SK-N-SH (cell line): ENCODE data around the gene PAEP. TPM values are rescaled to one million over a fixed set of nuclear protein-coding genes. Genes with fewer than 3 reads are reported as not detected.

Experiments
- CTCF ChIA-PET: fragments of 300-600, 350-600 bp; formaldehyde crosslinking; extraction: SDS; loops from one replicate; lab custom pipeline; 2021; lab: Yijun Ruan, JAX
- POLR2A ChIA-PET: fragments of 350-600 bp; sonication (Branson Sonifier 250); formaldehyde crosslinking; extraction: SDS; loops from one replicate; lab custom pipeline; 2020; ENCODE audit warnings: antibody characterized with exemption, inconsistent platforms; lab: Yijun Ruan, JAX
- DNase-seq: peaks from one replicate; pipeline ENCODE4 v3.0.0; 2012
- H2AFZ ChIP-seq: fragments of 200-600 bp; sonication (generic); 2 replicates; pipeline ENCODE4 v1.8.1; 2016; ENCODE audit warnings: antibody characterized with exemption, mild to moderate bottlenecking, low read depth
- H3F3A ChIP-seq: fragments of 200-600 bp; sonication (generic); replicated peaks from 2 replicates; pipeline ENCODE3; 2016; ENCODE audit warnings: antibody characterized with exemption, mild to moderate bottlenecking; ENCODE audit not compliant: insufficient read depth
- H3K27ac ChIP-seq, 2 experiments: fragments of 200-500 bp in 1 of 2; fragments of 200-600 bp in 1 of 2; sonication (Bioruptor generic) in 1 of 2; sonication (generic), shearing (Covaris generic) in 1 of 2; 2 replicates each; pipeline versions ENCODE4 v1.5.1 to v1.6.1; 2014 to 2016; ENCODE audit warnings: low read depth in 2 of 2, inconsistent platforms in 1 of 2, low read length in 1 of 2, mild to moderate bottlenecking in 1 of 2, mixed read lengths in 1 of 2
- H3K27me3 ChIP-seq: fragments of 200-600 bp; sonication (generic), shearing (Covaris generic); 2 replicates; pipeline ENCODE4 v1.6.1; 2016; ENCODE audit warnings: mixed run types; ENCODE audit not compliant: insufficient read depth
- H3K36me3 ChIP-seq, 2 experiments: fragments of 200-500 bp in 1 of 2; fragments of 200-600 bp in 1 of 2; sonication (Bioruptor generic) in 1 of 2; sonication (generic) in 1 of 2; replicated peaks in 1 of 2; 2 replicates each; pipeline versions ENCODE3 to v1.5.1; 2014 to 2016; ENCODE audit warnings: low read length in 1 of 2, mild to moderate bottlenecking in 1 of 2; ENCODE audit not compliant: insufficient read depth in 2 of 2, control insufficient read depth in 1 of 2
- H3K4me1 ChIP-seq, 2 experiments: fragments of 200-500 bp in 1 of 2; fragments of 200-600 bp in 1 of 2; sonication (Bioruptor generic) in 1 of 2; sonication (generic), shearing (Covaris generic) in 1 of 2; 2 replicates each; pipeline versions ENCODE4 v1.5.1 to v1.6.1; 2014 to 2016; ENCODE audit warnings: low read depth in 1 of 2, low read length in 1 of 2, mixed run types in 1 of 2; ENCODE audit not compliant: insufficient read depth in 2 of 2, control insufficient read depth in 1 of 2
- H3K4me2 ChIP-seq: fragments of 200-600 bp; sonication (generic), shearing (Covaris generic); 2 replicates; pipeline ENCODE4 v1.6.1; 2017; ENCODE audit warnings: mixed run types
- H3K4me3 ChIP-seq, 2 experiments: fragments of 200-500 bp in 1 of 2; fragments of 200-600 bp in 1 of 2; sonication (Bioruptor generic) in 1 of 2; sonication (generic), shearing (Covaris generic) in 1 of 2; 2 replicates each; pipeline versions ENCODE4 v1.5.1 to v1.8.1; 2014 to 2016; ENCODE audit warnings: low read depth in 2 of 2, inconsistent platforms in 1 of 2, low read length in 1 of 2, mild to moderate bottlenecking in 1 of 2, mixed read lengths in 1 of 2, moderate library complexity in 1 of 2
- H3K79me2 ChIP-seq: fragments of 200-600 bp; sonication (generic); 2 replicates; pipeline ENCODE4 v1.8.1; 2017; ENCODE audit warnings: mild to moderate bottlenecking; ENCODE audit not compliant: insufficient read depth
- H3K9ac ChIP-seq: fragments of 200-600 bp; sonication (generic); 2 replicates; pipeline ENCODE4 v1.6.1; 2017; ENCODE audit warnings: mixed run types
- H3K9me2 ChIP-seq: fragments of 200-600 bp; sonication (generic); 2 replicates; pipeline ENCODE4 v1.6.1; 2017; ENCODE audit warnings: mixed run types
- H3K9me3 ChIP-seq: fragments of 200-600 bp; sonication (generic); 2 replicates; pipeline ENCODE4 v1.6.1; 2017; ENCODE audit warnings: mixed run types, mild to moderate bottlenecking, moderate library complexity
- H4K20me1 ChIP-seq: fragments of 200-600 bp; sonication (generic); 2 replicates; pipeline ENCODE4 v1.6.1; 2017; ENCODE audit warnings: mild to moderate bottlenecking, mixed run types; ENCODE audit not compliant: insufficient read depth
- EP300 ChIP-seq, 2 experiments: IDR thresholded peaks; 2 replicates each; pipeline versions ENCODE4 v1.4.0 to v1.6.1; 2012; ENCODE audit warnings: borderline replicate concordance in 1 of 2, low read depth in 1 of 2, low read length in 1 of 2
- GABPA ChIP-seq: IDR thresholded peaks from 2 replicates; pipeline ENCODE4 v1.4.0; 2012; ENCODE audit warnings: low read depth, mild to moderate bottlenecking
- RAD21 ChIP-seq: IDR thresholded peaks from 2 replicates; pipeline ENCODE4 v1.6.1; 2012; ENCODE audit warnings: mild to moderate bottlenecking, low read length
- SMC3 ChIP-seq: IDR thresholded peaks from 2 replicates; pipeline ENCODE4 v1.6.1; 2012; ENCODE audit warnings: low read depth, low read length, improper control_type of control experiment
- TEAD4 ChIP-seq: IDR thresholded peaks from 2 replicates; pipeline ENCODE4 v1.4.0; 2012; ENCODE audit warnings: mild to moderate bottlenecking, borderline replicate concordance; ENCODE audit not compliant: insufficient read depth
- WGBS: methylation state at CpG from one replicate; pipeline ENCODE4 v1.1.6; 2017; ENCODE audit warnings: low lambda C conversion rate; 5-methylcytosine and 5-hydroxymethylcytosine counted together
- polyA plus RNA-seq, 3 experiments: library from polyadenylated mRNA; depleted of rRNA; stranded (reverse); fragments of >200 nt; gene quantifications; 2 replicates each; pipeline ENCODE4 v1.2.3, GENCODE V29; 2012
- TF ChIP-seq, protein P1 (sequence below): IDR thresholded peaks from 2 replicates; pipeline ENCODE4; 2012
- TF ChIP-seq, protein P2 (sequence below): fragments of 150-350 bp; IDR thresholded peaks from 2 replicates; pipeline ENCODE4 v1.6.1; 2017; ENCODE audit warnings: antibody characterized with exemption, low read length, low read depth, borderline replicate concordance
- TF ChIP-seq, protein P3 (sequence below): fragments of 150-350 bp; IDR thresholded peaks from 2 replicates; pipeline ENCODE4 v1.6.1; 2016; ENCODE audit warnings: mild to moderate bottlenecking, low read depth, low read length

Gene PAEP
- polyA plus RNA-seq, 1 of the 3 experiments (the other 2 are of a cell fraction), result 0.08 TPM

DNA sequence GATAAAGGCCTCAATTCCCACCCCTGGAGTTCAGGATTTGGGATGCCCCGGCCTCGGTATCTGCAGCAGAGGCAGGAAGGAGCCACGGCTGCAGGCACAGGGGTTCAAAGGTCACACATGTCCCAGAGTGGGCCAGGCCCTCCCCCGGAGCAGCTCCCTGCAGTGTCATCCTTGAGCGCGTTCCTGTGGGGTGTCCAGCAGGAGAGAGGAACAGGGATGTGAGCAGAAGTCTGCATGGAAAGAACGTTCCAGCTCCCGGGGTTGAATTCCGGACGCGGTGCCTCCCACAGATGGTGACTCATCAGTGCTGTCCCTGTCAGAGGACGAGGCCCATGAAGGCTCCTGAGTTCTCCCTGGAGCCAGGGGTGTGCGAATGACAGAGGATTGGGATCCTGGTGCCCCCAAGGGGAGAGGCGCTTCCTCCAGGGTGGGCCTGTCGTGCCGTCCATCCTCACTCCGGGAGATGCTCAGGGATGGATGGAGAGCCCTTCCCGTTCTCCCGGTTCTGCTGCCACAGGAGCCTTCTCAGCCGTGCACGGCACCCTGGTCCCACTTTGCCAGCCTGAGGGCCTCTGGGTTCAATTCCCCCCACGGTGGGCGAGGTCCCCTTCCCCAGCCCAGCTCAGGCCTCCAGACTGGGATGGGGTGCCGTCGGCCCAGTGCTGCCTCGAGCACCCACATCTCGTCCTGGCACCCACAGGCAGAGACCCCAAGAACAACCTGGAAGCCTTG lies 37.3 kb upstream of the PAEP start:
- no peaks in the 10 kb centered on the region for H4K20me1 ChIP-seq
- no peaks in the 10 kb centered on the region for H3F3A ChIP-seq
- H3K9me2 ChIP-seq, result no peaks in the 10 kb centered on the region
- H3K4me2 ChIP-seq, result no peak overlapping the region
- POLR2A ChIA-PET, result no interaction called here
- H3K4me3 ChIP-seq, result no peak overlapping the region
- no peaks in the 10 kb centered on the region; a peak in 1 of 4 replicates for H3K4me1 ChIP-seq
- no peaks in the 10 kb centered on the region for H3K79me2 ChIP-seq
- no peak for DNase-seq
- no peak overlapping the region for H3K9ac ChIP-seq
- no peaks in the 10 kb centered on the region for H3K9me3 ChIP-seq
- no peak for TF ChIP-seq RAD21
- TF ChIP-seq, protein P1, sequence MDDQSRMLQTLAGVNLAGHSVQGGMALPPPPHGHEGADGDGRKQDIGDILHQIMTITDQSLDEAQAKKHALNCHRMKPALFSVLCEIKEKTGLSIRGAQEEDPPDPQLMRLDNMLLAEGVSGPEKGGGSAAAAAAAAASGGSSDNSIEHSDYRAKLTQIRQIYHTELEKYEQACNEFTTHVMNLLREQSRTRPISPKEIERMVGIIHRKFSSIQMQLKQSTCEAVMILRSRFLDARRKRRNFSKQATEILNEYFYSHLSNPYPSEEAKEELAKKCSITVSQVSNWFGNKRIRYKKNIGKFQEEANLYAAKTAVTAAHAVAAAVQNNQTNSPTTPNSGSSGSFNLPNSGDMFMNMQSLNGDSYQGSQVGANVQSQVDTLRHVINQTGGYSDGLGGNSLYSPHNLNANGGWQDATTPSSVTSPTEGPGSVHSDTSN, result no peak
- TF ChIP-seq, protein P2, sequence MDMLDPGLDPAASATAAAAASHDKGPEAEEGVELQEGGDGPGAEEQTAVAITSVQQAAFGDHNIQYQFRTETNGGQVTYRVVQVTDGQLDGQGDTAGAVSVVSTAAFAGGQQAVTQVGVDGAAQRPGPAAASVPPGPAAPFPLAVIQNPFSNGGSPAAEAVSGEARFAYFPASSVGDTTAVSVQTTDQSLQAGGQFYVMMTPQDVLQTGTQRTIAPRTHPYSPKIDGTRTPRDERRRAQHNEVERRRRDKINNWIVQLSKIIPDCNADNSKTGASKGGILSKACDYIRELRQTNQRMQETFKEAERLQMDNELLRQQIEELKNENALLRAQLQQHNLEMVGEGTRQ, result no peak
- TF ChIP-seq SMC3, result no peak
- TF ChIP-seq EP300 (IDR thresholded peaks at IDR 0.05; ENCODE audit: borderline replicate concordance in 1 of 2, low read depth in 1 of 2, low read length in 1 of 2), result no peak
- TF ChIP-seq, protein P3, sequence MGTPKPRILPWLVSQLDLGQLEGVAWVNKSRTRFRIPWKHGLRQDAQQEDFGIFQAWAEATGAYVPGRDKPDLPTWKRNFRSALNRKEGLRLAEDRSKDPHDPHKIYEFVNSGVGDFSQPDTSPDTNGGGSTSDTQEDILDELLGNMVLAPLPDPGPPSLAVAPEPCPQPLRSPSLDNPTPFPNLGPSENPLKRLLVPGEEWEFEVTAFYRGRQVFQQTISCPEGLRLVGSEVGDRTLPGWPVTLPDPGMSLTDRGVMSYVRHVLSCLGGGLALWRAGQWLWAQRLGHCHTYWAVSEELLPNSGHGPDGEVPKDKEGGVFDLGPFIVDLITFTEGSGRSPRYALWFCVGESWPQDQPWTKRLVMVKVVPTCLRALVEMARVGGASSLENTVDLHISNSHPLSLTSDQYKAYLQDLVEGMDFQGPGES, result no peak
- no peak for TF ChIP-seq GABPA
- WGBS, result 60% methylated on average over 13 of the region's 27 CpGs
- no peak overlapping the region for H3K27ac ChIP-seq
- no peaks in the 10 kb centered on the region for H3K27me3 ChIP-seq
- no peak overlapping the region for H2AFZ ChIP-seq
- CTCF ChIA-PET, result interaction anchor here (0.6 to 1.9 kb wide), 4 partner anchors 20 to 112 kb away, joined by 3 to 4 read pairs (median 4); partner anchors contain the start of gene MRPS2
- no peaks in the 10 kb centered on the region for H3K36me3 ChIP-seq

DNA sequence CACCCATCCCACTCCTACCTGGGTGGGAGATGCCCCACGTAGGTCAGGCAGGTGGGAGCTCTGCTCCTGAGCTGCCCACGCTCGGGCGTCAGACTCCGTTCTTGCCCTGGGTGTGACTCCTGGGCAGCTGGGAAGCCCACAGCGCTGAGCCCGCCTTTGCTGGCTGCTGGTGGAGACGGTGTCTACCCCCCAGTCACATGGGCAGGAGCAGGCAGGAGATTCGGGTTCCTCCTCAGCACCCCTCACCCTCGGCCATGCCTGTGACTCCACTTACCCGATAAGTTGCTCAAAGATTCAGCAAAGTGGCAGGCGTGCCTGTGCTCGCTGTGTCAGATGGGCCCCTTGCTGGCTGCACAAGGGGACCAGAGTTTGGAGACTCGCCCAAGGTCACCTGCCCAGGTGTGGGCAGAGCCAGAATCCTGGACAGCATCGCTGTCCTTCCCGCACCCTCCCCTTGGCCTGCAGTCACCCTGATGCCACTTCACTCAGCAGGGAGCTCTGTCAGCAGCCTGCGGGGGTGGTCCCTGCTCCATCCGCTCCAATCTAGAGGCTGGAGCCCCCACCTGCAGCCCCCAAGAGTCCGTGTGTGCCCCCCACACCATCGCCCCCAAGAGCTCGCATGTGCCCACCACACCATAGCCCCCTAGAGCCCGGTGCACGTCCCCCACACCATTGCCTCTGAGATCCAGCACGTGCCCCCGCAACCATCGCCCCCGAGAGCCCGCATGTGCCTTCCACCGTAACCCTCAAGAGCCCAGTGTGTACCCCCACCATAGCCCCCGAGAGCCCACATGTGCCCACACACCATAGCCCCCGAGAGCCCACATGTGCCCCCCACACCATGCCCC lies 36.1 kb upstream of the PAEP start:
- POLR2A ChIA-PET, result no interaction called here
- Histone ChIP-seq H3F3A (no peaks in the 10 kb centered on the region), H3K4me3 (no peak overlapping the region), H3K27me3 (no peaks in the 10 kb centered on the region), H3K9me3 (no peaks in the 10 kb centered on the region), H3K79me2 (no peaks in the 10 kb centered on the region), H2AFZ (no peak overlapping the region), H3K9ac (no peak overlapping the region), H3K27ac (no peak overlapping the region), H3K4me2 (no peak overlapping the region), H4K20me1 (no peaks in the 10 kb centered on the region), H3K36me3 (no peaks in the 10 kb centered on the region), H3K9me2 (no peaks in the 10 kb centered on the region), H3K4me1 (no peaks in the 10 kb centered on the region; a peak in 1 of 4 replicates)
- DNase-seq, result no peak
- TF ChIP-seq TEAD4, result no peak
- CTCF ChIA-PET, result interaction anchor here (1.0 to 1.9 kb wide), 2 partner anchors 25 to 113 kb away, joined by 3 to 4 read pairs; partner anchors contain the start of gene MRPS2
- WGBS, result 66% methylated on average over 17 of the region's 31 CpGs
